ENCODE results near the gene CIAO3.
A peak's percentile ranks its signal among the peaks of the same experiment; 100 is the strongest.

CIAO3 gene

DNA sequence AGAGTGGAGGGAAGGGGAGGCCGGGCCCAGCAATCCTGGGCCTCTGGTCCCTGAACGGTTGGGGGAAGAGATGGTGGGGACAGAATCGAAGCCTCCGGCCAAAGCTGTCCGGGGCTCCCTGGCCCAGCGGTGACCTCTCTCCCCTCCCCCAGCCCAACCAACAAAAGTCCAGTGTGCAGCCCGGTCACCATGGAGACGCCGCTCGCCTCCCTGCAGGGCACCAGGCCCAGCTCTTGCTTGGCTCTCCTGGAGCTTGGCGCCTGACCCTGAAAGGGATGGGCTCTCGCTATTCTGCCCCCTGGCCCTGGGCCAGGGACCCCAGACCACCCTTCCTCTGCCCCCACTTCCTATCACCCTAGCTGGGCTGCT is 24.6 kb downstream of the CIAO3 start:
- peak overlapping the region; percentile 98 for H3K27ac ChIP-seq
- TF ChIP-seq, protein P1, sequence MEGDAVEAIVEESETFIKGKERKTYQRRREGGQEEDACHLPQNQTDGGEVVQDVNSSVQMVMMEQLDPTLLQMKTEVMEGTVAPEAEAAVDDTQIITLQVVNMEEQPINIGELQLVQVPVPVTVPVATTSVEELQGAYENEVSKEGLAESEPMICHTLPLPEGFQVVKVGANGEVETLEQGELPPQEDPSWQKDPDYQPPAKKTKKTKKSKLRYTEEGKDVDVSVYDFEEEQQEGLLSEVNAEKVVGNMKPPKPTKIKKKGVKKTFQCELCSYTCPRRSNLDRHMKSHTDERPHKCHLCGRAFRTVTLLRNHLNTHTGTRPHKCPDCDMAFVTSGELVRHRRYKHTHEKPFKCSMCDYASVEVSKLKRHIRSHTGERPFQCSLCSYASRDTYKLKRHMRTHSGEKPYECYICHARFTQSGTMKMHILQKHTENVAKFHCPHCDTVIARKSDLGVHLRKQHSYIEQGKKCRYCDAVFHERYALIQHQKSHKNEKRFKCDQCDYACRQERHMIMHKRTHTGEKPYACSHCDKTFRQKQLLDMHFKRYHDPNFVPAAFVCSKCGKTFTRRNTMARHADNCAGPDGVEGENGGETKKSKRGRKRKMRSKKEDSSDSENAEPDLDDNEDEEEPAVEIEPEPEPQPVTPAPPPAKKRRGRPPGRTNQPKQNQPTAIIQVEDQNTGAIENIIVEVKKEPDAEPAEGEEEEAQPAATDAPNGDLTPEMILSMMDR (IDR thresholded peaks at IDR 0.05): no peak
- no peak for TF ChIP-seq ZFX (IDR thresholded peaks at IDR 0.05; ENCODE audit: borderline replicate concordance)

DNA sequence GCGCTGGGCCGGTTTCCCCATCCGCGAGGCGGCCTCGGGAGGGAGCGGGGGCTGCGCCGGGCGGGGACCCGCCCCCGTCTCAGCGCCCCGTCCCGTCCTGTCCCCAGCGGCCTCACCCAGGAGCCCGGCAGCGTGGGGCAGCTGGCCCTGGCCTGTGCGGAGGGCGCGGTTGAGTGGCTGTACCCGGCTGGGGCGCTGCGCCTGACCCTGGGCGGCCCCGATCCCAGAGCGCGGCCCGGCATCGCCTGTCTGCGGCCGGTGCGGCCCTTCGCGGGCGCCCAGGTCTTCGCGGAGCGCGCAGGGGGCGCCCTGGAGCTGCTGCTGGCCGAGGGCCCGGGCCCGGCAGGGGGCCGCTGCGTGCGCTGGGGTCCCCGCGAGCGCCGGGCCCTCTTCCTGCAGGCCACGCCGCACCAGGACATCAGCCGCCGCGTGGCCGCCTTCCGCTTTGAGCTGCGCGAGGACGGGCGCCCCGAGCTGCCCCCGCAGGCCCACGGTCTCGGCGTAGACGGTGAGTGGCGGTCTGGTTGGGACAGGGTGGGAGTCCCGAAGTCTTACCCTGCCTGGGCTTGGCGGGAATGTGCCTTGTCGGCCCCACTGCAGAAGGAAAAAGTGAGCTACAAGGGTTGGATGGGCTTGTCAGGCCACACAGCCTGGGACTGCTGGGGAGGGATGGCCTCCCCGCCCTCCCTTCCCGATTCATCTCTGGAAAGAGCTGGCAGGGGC is 25.2 kb downstream of the CIAO3 start:
- TF ChIP-seq, protein P1 (IDR thresholded peaks at IDR 0.05): peak; percentile 68
- TF ChIP-seq ZFX (IDR thresholded peaks at IDR 0.05; ENCODE audit: borderline replicate concordance): no peak
- peak overlapping the region; percentile 98 for H3K27ac ChIP-seq

DNA sequence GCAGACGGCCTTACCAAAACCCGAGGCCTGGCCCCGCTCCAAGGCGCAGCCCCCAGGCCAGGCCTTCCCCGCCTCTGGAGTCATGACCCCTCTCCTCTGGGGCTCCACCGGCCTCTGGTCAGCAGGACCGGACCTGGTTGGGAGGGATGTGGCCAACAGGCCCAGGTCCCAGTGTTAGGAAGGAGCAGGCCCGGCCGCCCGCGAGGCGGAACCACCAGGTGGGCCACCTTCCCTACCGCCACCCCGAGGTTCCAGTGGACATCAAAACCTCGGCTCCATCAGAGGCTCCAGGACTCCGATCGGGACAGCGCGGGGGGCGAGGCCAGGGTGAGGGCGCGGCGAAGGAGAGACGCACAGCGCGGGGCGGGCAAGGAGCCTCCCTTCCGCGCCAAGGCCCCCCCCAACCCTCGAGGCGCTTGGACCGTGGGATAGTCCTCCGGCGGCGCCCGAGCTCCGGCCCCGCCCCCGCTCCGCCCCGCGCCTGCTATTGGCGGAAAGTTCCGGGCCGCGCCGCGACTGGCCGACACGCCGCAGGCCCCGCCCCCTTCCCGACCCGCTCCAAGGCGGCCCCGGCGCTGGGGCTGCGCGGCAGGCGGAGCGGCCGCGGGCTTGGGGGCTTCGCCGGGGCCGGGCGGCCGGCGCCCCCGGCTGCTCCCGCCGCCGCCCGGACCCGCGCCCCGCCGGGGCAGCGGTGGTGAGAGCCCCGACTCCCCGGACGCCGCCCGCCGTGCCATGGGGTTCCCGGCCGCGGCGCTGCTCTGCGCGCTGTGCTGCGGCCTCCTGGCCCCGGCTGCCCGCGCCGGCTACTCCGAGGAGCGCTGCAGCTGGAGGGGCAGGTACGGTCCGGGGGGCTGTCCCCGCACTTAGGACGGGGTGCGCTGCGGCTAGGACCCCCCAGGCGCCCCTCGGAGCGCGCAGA is 26.0 kb downstream of the CIAO3 start, which contains the start of gene METRN:
Gene METRN, plus strand, starts transcription at position 561 of the 919 bp plus-strand sequence. Its CDS starts 172 bp downstream, at position 733.
- TF ChIP-seq ZFX (IDR thresholded peaks at IDR 0.05; ENCODE audit: borderline replicate concordance): no peak
- TF ChIP-seq, protein P1 (IDR thresholded peaks at IDR 0.05): no peak
- peak within 1 kb of the TSS; percentile 98 for H3K27ac ChIP-seq

DNA sequence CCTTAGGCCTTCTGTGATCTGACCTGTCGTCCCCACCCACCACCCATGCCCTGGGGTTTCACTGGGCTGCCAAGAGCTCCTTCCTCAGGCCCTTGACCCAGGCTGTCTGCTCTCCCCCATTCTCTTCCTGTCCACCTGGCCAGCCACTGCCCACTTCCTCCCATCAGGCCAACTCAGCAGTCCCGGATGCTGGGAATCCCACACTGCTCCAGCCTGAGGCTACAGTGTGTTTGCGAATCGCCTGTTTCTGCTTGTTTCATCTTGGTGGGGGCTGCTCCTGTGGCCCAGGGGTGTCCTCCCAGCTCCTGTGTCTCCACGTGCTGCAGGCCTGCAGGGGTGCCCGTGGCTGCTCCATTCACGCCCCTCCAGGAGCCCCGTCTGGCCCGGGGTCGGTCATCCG is 26.7 kb downstream of the CIAO3 start:
- peak overlapping the region; percentile 98 for H3K27ac ChIP-seq
- no peak for TF ChIP-seq ZFX (IDR thresholded peaks at IDR 0.05; ENCODE audit: borderline replicate concordance)
- TF ChIP-seq, protein P1 (IDR thresholded peaks at IDR 0.05): no peak

DNA sequence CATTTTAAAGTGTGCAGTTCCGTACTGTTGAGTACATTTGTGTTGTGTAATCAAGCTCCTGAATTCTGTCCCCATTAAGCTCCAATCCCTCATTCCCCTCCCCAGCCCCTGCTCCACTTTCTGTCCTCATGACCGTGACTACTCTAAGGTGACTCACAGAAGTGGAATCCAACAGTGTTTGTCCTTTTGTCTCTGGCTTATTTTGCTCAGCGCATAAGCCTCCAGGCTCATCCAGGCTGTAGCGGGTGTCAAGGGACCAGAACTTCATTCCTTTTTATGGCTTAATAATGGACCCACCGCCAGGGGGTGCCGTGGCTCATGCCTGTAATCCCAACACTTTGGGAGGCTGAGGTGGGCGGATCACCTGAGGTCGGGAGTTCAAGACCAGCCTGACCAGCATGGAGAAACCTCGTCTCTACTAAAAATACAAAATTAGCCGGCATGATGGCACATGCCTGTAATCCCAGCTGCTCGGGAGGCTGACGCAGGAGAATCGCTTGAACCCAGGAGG is 28.0 kb downstream of the CIAO3 start:
- peak overlapping the region; percentile 42; the same call in 1 of the 2 replicates for H3K27ac ChIP-seq
- TF ChIP-seq, protein P1 (IDR thresholded peaks at IDR 0.05): peak; percentile 80

DNA sequence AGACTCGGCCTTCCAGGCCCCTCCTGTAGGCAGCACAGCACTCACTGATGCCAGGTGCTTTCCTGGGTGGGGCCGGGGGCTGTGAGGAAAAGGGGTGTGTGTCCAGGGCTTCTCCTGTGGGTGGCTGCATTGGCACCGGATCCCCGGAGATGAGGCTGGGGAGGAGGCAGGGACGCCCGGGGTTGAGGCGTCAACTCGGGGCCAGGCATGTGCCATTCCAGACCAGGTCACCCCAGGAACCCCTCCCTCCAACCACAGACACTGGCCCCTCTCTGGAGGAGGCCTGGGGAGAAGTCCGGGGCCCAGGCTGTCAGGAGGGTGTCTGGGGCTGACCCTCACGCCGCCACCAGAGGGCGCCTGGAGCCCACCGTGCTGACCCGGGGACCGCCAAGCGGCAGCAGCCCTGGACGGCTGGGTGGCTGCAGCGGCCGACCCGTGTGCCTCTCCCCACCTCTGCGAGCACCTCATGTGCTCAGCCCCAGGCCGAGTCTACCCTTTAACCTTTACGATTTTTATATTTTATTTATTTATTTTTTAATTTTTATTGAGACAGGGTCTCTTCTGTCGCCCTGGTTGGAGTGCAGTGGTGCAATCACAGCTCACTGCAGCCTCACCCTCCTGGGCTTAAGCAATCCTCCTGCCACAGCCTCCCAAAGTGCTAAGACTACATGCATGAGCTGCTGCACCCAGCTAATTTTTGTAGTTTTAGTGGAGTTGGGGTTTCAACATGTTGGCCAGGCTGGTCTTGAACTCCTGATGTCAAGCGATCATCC is 29.1 kb downstream of the CIAO3 start:
- no peak for TF ChIP-seq ZFX (IDR thresholded peaks at IDR 0.05; ENCODE audit: borderline replicate concordance)
- TF ChIP-seq, protein P1 (IDR thresholded peaks at IDR 0.05): peak; percentile 95

More for the DNA sequence above, 29.1 kb downstream of the CIAO3 start:
- H3K27ac ChIP-seq: no peak overlapping the region

All from 22Rv1 (cell line).